Muscle of leg (tissue), 11 donors: Measurements from ENCODE around the gene FRMPD2. TPM values are rescaled to one million over a fixed set of nuclear protein-coding genes. Genes with fewer than 3 reads are reported as not detected.
"Not testable (repeated sequence)": the region's sequence is repeated elsewhere in the genome, so short reads cannot be mapped to it uniquely, and the experiment has no call there.

Source experiments
- DNase-seq: peaks from one replicate; pipeline ENCODE4 v3.0.0; 2013
- H3K27ac ChIP-seq: one replicate; pipeline ENCODE4 v1.5.1; 2013; ENCODE audit warnings: mild to moderate bottlenecking, low read length, control low read depth
- H3K27me3 ChIP-seq: one replicate; pipeline ENCODE4 v1.6.1; 2013; ENCODE audit warnings: low read length; ENCODE audit not compliant: control insufficient read depth, insufficient read depth
- H3K36me3 ChIP-seq: one replicate; pipeline ENCODE4 v1.6.1; 2013; ENCODE audit warnings: low read length; ENCODE audit not compliant: control insufficient read depth, insufficient read depth
- H3K4me1 ChIP-seq: one replicate; pipeline ENCODE4 v1.6.1; 2013; ENCODE audit warnings: low read length; ENCODE audit not compliant: control insufficient read depth, insufficient read depth
- H3K4me3 ChIP-seq: one replicate; pipeline ENCODE4 v1.5.1; 2013; ENCODE audit warnings: low read length, control low read depth
- H3K9me3 ChIP-seq: replicated peaks from 2 replicates; pipeline ENCODE4 v1.6.1; 2013; ENCODE audit warnings: low read depth, low read length; ENCODE audit not compliant: control insufficient read depth
- WGBS: methylation state at CpG from one replicate; pipeline ENCODE4 v1.1.5; 2013; ENCODE audit warnings: missing lambda C conversion rate; ENCODE audit not compliant: insufficient coverage; 5-methylcytosine and 5-hydroxymethylcytosine counted together
- polyA plus RNA-seq, 8 donors: library from polyadenylated mRNA; unstranded; fragments of 120-200 nt; gene quantifications; one replicate each; pipeline versions ENCODE4 v1.2.1 to v1.2.3, GENCODE V29; 2013; ENCODE audit warnings: inconsistent platforms in 1 of 8, low replicate concordance in 1 of 8; ENCODE audit not compliant: insufficient read length in 8 of 8, insufficient read depth in 1 of 8
- total RNA-seq: library from RNA; stranded (reverse); fragments of 120-200 nt; gene quantifications from one replicate; pipeline ENCODE4 v1.2.4, GENCODE V29; 2013

The FRMPD2 gene
- total and polyA plus RNA-seq, 9 donors = 0.11 to 0.88 (median 0.17) TPM; not detected in 1

GRCh38 chr10:48143721-48144642 lies 130.5 kb downstream of the FRMPD2 start:
- not testable (repeated sequence) for H3K4me1 ChIP-seq, H3K27me3 ChIP-seq, H3K27ac ChIP-seq, H3K9me3 ChIP-seq, H3K4me3 ChIP-seq, H3K36me3 ChIP-seq, DNase-seq
- no CpG with 5 or more reads among the region's 10 CpGs for WGBS

- H3K4me1 ChIP-seq, H3K36me3 ChIP-seq, DNase-seq, H3K27me3 ChIP-seq, H3K27ac ChIP-seq, H3K4me3 ChIP-seq, H3K9me3 ChIP-seq: not testable (repeated sequence)
- whole genome bisulfite sequencing = no CpG with 5 or more reads among the region's 3 CpGs
These were observed 133.5 kb downstream of the FRMPD2 start for GRCh38 chr10:48140949-48141348.

- not testable (repeated sequence) for DNase-seq, H3K27ac ChIP-seq
- 70% methylated on average over 16 of the region's 53 CpGs for WGBS
These were observed 134.3 kb downstream of the FRMPD2 start for GRCh38 chr10:48139953-48140850.

DNA sequence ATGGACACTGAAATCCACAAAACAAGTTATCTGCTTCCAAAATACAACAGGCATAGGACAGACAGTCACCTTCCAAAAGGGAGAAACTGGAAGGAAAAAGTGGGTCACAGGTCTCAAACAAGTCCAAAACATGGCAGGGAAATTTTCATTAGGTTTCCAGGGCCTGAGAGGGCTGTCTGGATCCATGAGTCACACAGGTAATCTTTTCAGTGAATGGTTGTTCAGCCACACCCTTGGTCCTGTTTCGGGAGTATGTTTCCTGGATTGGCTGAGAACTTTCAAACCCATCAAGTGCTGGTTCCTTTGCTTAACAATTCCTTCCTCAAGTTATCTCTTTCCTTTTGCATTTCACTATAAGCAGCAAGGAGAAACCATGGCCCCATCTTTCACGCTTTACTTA lies 145.5 kb downstream of the FRMPD2 start:
- H3K4me3 ChIP-seq, H3K27ac ChIP-seq, H3K27me3 ChIP-seq, H3K9me3 ChIP-seq, H3K36me3 ChIP-seq, DNase-seq, H3K4me1 ChIP-seq: not testable (repeated sequence)
- no CpG with 5 or more reads among the region's 2 CpGs for whole genome bisulfite sequencing

More at GRCh38 chr10:48139953-48140850, 134.3 kb downstream of the FRMPD2 start:
- H3K36me3 ChIP-seq, H3K9me3 ChIP-seq, H3K4me3 ChIP-seq, H3K4me1 ChIP-seq, H3K27me3 ChIP-seq: not testable (repeated sequence)

GRCh38 chr10:48126251-48126650 lies 148.2 kb downstream of the FRMPD2 start:
- H3K27me3 ChIP-seq, H3K27ac ChIP-seq, H3K4me1 ChIP-seq, H3K4me3 ChIP-seq, H3K9me3 ChIP-seq, H3K36me3 ChIP-seq, DNase-seq: not testable (repeated sequence)
- no CpG with 5 or more reads among the region's 2 CpGs for WGBS

DNA sequence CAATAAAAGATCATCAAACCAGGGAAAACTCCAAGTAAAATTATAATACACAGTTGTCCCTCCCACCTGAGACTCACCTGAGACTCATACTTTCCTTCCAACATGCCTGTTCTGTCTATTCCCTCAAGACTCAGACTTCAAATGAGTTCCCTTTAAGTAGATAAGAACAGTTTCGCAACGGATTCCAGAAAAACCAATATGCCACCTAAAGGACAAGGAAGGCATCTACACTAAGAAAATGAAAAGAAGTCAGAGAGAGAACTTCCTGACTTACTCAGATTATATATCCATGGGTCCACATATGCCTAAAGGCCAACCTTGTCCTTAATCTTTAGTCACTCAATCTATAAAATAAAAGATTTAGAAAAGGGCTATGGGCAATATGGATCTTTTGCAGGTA lies 148.9 kb downstream of the FRMPD2 start:
- not testable (repeated sequence) for H3K27ac ChIP-seq, H3K9me3 ChIP-seq, DNase-seq, H3K4me1 ChIP-seq, H3K4me3 ChIP-seq, H3K36me3 ChIP-seq, H3K27me3 ChIP-seq
- no CpG with 5 or more reads among the region's 2 CpGs for WGBS

DNA sequence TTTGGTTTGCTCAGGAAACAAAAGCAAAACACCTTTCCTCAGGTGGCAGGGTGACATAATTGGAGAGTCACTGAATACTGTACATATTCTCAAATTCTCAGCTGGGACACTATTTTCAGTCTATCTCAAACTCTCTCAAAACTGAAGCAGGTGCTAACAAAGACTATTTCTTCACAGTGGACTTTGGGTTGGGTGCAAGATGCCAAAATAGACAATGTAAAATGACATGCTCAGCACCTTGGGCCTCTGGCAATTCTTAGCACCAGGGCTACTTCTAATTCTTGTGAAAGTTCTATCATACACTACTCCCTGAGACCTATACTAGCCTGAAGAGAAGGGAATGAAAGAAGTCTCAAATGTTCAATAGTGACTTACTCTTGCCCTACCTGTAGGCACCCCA lies 151.9 kb downstream of the FRMPD2 start:
- H3K36me3 ChIP-seq, DNase-seq, H3K27ac ChIP-seq, H3K27me3 ChIP-seq, H3K9me3 ChIP-seq, H3K4me1 ChIP-seq, H3K4me3 ChIP-seq: not testable (repeated sequence)

- not testable (repeated sequence) for H3K4me1 ChIP-seq, H3K4me3 ChIP-seq, H3K9me3 ChIP-seq, H3K27me3 ChIP-seq, H3K36me3 ChIP-seq, H3K27ac ChIP-seq, DNase-seq
- no CpG with 5 or more reads among the region's 3 CpGs for WGBS
These were observed 164.2 kb downstream of the FRMPD2 start for GRCh38 chr10:48110277-48110676.
